NCI-H2171 treated with DMSO at 0.1 percent for 48 hours (cell line): ENCODE data around the gene CDK14.

Experiments
- DNase-seq: peaks from one replicate; lab custom pipeline; 2025; lab: John Stamatoyannopoulos, UW

The CDK14 gene

DNA sequence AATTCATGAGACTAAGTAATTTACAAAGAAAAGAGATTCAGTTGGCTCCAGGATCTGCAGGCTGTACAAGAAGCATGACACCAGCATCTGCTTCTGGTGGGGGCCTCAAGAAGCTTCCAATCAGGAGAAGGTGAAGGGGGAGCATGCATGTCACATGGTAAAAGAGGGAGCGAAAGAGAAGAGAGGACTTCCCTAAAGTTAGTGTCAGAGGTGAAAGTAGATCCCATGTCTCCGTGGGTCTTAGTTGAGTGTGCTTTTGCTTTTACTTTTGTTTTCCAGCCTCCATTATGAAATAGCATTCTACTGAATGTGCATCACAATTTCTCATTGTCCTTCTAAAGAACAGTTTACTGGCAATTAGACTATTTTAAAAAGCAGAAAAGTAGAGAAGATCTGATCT, 454.6 kb downstream of the CDK14 start:
- DNase-seq = no peak

GRCh38 chr7:91051966-91052365, 455.8 kb downstream of the CDK14 start:
- no peak for DNase-seq

DNA sequence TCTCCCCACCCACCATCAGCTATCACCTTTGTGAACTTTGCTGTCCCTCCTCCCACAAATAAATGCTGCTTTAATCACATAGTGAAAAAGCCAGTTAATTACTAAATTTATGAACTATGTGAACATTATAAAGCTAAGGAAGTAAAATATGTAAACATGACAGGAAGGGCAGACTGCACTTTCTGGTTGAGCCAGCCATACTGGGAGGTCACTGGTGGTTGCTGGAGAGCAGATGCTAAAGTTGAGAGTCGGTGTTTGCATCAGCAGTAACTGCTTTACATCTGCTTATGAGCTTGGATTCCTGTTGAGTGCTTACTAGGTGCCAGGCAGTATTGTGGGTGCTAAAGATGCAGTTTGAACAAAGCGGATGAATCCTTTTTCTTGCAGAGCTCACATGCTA, 458.3 kb downstream of the CDK14 start:
- no peak for DNase-seq

DNA sequence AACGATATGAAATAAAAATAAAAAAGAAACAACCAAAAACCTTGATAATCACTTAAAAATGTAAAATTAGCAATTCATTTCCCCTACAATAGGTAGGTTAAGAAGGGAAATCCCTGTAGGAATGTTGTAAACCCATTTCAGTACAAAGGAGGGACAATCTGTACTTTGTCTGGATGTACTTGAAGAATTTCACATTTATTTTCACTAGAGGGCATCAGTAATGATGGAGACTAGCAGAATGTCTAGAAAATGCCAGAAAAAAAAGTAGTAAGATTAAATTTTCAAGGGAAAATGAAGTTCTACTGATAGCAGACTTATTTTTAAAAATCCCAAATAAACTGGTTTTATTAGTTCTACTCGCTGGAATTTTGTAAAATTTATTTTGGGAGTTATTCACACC, 459.1 kb downstream of the CDK14 start:
- peak; percentile 23 for DNase-seq

DNA sequence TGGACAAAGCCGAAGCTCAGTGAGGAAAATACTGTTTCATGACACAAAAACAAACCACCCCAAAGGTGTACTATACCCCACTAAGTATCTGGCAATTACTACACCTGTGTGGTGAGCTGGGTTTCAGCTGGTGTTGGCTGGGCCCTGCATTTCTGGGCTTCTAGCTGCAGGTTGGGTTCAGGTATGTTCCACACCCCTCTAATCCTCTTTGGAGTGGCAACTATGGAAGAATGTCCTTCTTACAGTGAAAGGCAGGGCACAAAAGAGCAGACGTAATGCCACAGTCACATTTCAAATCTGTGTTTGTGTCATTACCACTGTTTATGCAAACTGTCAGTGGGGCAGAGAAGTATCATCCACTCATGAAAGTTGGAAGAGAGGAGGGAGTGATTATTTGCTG, 466.6 kb downstream of the CDK14 start:
- DNase-seq = no peak

- DNase-seq = no peak
Observed at GRCh38 chr7:91064052-91064451, 467.9 kb downstream of the CDK14 start.

DNA sequence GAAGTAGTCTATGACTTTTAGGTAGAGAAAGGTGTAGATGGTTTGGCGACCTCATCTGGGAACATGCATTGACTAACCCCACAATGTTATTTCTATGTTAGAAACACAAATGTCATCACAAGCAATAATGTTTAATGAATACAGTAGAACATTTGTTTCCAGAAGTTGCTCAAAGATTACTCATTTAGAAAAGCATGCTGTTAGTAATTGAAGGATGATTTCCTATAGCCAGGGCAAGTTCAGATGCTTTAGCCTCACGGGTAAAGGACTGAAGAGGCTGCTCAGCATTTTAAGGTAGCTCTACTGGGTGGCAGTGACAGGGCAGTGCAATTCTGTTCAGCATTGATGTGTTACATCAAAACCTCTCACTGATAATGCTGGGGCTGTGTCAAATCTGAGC, 468.8 kb downstream of the CDK14 start:
- no peak for DNase-seq

DNA sequence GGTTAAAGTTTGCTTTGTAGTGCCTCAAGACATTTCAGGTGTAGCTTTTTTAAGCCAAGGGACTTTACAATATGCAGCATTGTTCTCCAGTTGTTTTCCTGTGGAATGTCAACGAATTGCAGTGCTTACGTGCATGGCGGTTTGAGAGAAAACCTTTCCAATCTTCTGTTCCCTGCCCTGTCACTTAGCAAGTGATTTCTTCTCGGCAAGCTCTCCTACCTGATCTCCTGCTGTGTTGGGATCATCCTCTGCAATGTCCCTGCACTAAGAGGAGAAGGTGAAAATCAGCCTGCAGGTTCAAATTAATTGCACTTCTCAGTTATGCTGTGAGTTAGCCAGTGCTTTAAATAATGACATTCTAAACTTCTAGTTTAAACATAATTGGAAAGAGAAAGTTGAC, 470.5 kb downstream of the CDK14 start:
- no peak for DNase-seq

DNA sequence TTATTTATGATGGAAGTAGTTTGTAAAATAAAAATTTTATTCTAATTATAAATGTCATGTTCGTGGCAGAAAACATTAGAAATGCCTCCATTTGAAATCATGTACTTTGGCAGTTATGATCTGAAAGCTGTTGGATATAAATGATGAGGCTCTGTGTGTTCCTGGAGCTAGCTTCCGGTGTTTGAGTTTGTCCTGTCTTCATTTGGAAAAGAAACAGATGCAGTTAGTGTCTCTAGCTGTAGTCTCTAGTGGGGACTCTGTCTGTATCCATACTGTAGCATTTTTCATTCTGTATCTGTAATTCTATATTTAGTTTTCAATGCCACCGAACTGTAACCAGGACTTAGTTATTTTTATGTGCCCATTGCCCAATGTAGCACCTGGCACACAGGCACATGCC, 471.1 kb downstream of the CDK14 start:
- DNase-seq = no peak

GRCh38 chr7:91068136-91068795, 472.1 kb downstream of the CDK14 start:
- no peak for DNase-seq

GRCh38 chr7:91069146-91069545, 473.0 kb downstream of the CDK14 start:
- no peak for DNase-seq

DNA sequence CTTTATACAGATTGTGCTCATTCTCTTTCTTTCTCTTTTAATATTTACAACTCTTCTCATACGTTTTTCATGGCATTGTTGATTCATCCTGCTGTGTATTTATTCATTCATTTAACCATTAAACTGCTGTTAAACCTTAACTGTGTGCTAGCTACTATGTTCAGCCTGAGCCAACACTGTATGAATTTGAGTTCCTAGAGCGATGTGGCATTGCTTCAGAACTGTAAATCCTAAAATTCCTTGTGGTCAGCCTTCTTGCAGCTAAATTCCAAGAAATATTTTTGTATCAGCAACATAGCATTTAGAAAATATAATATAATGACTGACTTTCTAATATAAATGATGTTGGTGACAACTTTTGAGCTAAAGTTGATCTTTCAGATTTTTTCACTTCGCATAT, 483.4 kb downstream of the CDK14 start:
- DNase-seq = no peak

- no peak for DNase-seq
Observed at GRCh38 chr7:91080351-91080750, 484.2 kb downstream of the CDK14 start.

DNA sequence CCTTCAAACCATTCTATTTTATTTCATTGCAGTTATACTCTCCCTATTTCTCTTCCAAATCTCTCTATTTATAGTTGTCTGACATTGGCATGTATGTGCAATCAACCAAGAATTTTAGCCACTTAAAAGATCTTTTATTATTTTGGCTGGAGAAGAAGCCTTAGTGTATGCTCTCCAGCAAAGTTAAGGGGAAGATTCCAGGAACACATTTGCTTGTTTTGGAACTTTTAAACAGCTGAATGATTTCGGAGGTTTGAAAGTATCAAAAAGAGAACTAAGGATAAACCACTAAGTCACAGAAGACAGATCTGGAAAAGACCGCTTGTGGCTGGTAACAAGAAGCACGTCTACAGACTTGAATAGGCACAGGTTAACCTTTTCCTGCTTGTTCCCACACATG, 485.9 kb downstream of the CDK14 start:
- DNase-seq = no peak

- peak; percentile 74 for DNase-seq
Observed at GRCh38 chr7:91082852-91083495, 486.9 kb downstream of the CDK14 start.

DNA sequence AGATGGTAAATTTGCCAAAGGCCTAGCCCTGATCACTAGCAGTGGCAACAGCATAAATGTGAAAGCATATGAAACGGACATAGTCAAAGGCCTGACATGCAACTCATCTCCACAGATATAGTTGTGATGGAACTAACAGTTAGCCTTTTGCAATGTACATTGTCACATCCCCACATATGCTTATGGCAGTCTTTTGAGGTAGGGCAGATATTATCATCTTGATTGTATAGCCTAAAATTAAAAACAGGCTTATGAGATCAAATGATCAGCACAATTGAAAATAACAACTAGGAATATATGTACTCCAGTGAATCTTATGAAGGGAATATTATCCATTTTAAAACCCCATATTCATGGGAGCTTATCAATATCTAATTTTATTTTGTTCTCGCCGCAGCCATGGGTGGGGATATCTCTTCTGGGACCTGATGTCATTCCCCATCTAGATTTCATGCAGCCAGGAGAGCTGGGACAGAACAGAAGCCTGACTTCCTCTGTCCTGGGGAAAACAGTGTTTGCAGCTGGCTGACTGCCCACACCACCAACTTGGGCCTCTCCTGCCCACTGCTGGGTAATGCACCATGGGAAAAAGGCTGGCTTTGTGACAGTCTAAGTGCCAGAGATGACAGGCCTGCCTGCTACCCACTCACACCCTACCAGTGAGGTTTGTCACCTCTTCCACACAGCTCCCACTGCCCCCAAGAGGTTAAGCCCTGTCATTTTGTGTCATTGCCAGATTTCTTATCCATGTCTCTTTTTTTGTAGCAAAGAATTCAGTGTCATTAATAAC, 487.9 kb downstream of the CDK14 start:
- DNase-seq = no peak

GRCh38 chr7:91085175-91085574, 489.1 kb downstream of the CDK14 start:
- no peak for DNase-seq

DNA sequence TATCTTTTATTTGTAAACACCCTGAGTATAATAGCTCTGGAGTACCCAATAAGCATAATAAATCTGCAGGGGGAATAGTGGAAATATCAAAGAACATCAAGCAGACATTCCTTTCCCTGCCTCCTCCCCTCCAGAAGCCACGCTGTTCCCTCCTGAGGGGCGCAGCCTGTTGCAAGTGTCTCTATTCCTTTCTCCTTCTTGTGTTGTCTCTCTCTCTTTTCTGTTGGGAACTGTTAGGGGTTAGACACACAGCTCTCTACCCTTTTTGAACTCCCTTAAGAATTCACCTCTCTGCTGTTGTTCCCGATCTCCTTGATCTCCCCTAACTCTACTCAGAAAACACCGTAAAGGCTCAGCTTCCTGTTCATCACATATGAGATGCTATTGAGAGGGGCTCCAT, 490.1 kb downstream of the CDK14 start:
- DNase-seq = no peak

DNA sequence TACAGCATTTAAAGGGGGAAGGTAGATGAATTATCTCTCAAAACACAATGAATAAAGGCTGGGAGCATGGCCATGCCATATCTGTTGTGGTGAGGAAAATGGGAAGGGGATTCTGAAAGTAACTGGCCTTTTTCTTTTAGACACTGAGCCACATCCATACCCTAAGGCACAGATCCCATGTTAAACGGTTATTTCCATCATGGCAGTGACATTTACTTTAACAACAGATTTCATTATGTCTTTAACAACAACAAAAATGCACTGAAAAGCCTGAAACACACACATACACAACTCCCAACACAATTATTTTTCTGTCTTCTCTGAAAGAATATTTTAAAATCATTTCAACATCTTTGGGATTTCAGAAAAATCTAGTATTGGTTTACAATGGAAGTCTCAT, 492.0 kb downstream of the CDK14 start:
- DNase-seq = no peak

- no peak for DNase-seq
Observed at GRCh38 chr7:91088691-91089090, 492.6 kb downstream of the CDK14 start.

GRCh38 chr7:91089382-91089963, 493.4 kb downstream of the CDK14 start:
- peak; percentile 62 for DNase-seq

DNA sequence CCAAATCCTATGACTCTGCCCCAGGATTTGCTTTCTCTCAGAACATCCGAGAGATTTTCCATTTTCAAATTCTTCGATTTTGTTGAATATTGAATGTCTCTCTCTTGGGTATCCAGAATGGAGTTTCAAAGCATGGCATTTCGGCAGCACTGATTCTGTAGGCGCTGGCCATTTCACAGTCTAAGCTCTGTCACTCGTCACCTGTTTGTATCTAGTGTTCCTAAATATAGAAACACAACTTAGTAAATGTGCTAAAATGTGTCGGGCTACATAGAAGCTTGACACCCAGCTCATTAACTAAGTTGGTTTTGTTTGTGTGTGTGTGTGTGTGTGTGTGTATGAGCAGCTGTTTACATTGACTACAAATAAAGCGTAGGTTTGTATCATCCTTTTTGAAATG, 494.6 kb downstream of the CDK14 start:
- DNase-seq = no peak

DNA sequence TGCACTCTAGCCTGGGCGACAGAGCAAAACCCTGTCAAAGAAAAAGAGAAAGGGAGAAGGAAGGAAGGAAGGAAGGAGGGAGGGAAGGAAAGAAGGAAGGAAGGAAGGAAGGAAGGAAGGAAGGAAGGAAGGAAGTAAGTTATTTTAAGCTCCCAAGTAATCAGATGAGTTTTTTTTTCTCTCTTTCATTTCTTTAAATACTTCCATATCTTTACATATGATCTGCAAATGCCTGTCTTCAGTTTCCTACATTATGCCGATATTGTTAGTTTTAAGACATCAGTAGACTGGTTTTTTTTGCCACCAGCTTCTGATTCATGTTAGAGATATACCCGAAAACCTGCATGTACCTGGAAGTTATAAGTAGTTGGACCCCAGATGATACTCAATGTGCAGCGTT, 495.5 kb downstream of the CDK14 start:
- no peak for DNase-seq
